Measurements from ENCODE around the gene TRIM7.
"Not testable (repeated sequence)": the region's sequence is repeated elsewhere in the genome, so short reads cannot be mapped to it uniquely, and the experiment has no call there.

Gene TRIM7

GRCh38 chr5:181211208-181211607 is 6.2 kb upstream of the TRIM7 start:
- no peak for DNase-seq (ENCODE audit: low read depth)
- TF ChIP-seq CTCF (conservative IDR thresholded peaks at IDR 0.05; ENCODE audit: low read depth, low read length) = no peak

GRCh38 chr5:181210698-181211097 is 5.7 kb upstream of the TRIM7 start:
- DNase-seq (ENCODE audit: low read depth); H3K4me3 ChIP-seq (ENCODE audit: low read length): not testable (repeated sequence)

More at GRCh38 chr5:181211208-181211607, 6.2 kb upstream of the TRIM7 start:
- H3K4me3 ChIP-seq (ENCODE audit: low read length) = no peak overlapping the region

GRCh38 chr5:181210148-181210547 is 5.2 kb upstream of the TRIM7 start:
- DNase-seq (ENCODE audit: low read depth); H3K4me3 ChIP-seq (ENCODE audit: low read length): not testable (repeated sequence)

- not testable (repeated sequence) for H3K4me3 ChIP-seq (ENCODE audit: low read length); DNase-seq (ENCODE audit: low read depth)
These were observed 4.0 kb upstream of the TRIM7 start for GRCh38 chr5:181209006-181209405.

- TF ChIP-seq CTCF (conservative IDR thresholded peaks at IDR 0.05; ENCODE audit: low read depth, low read length) = no peak
- no peak overlapping the region for H3K4me3 ChIP-seq (ENCODE audit: low read length)
- no peak for DNase-seq (ENCODE audit: low read depth)
These were observed 2.9 kb upstream of the TRIM7 start for GRCh38 chr5:181207960-181208253.

GRCh38 chr5:181207214-181207959 is 2.4 kb upstream of the TRIM7 start:
- no peak for TF ChIP-seq CTCF (conservative IDR thresholded peaks at IDR 0.05; ENCODE audit: low read depth, low read length)
- H3K4me3 ChIP-seq (ENCODE audit: low read length) = peak overlapping the region; percentile 67
- DNase-seq (ENCODE audit: low read depth) = no peak

GRCh38 chr5:181205761-181206649 is 1.0 kb upstream of the TRIM7 start:
- H3K4me3 ChIP-seq (ENCODE audit: low read length) = peak overlapping the region; percentile 67
- TF ChIP-seq CTCF (conservative IDR thresholded peaks at IDR 0.05; ENCODE audit: low read depth, low read length) = no peak
- DNase-seq (ENCODE audit: low read depth) = no peak

GRCh38 chr5:181204113-181204825 is 727 bp downstream of the TRIM7 start:
- no peak for TF ChIP-seq CTCF (conservative IDR thresholded peaks at IDR 0.05; ENCODE audit: low read depth, low read length)
- DNase-seq (ENCODE audit: low read depth) = no peak
- peak overlapping the region; percentile 33 for H3K4me3 ChIP-seq (ENCODE audit: low read length)
